PC-3 (cell line): ENCODE data around the gene DLEC1. TPM values are rescaled to one million over a fixed set of nuclear protein-coding genes. Genes with fewer than 3 reads are reported as not detected.

Experiments
- ATAC-seq: fragments of 200-7000 bp; cut with Tn5 transposase; 2 replicates; pipeline ENCODE4 v1.9.1; 2020; ENCODE audit warnings: mild to moderate bottlenecking, moderate library complexity
- BruUV-seq: library from RNA; stranded (reverse); fragments of 400-500 nt; replicated peaks from 2 replicates; lab custom pipeline; 2021; lab: Mats Ljungman, UMichigan
- CTCF ChIA-PET: fragments of 300-600 bp; sonication (Branson Sonifier 250); formaldehyde crosslinking; loops from one replicate; lab custom pipeline; 2022; ENCODE audit warnings: antibody characterized with exemption; lab: Charles Lee
- POLR2A ChIA-PET: fragments of 300-600 bp; sonication (Branson Sonifier 250); formaldehyde crosslinking; loops from one replicate; lab custom pipeline; 2022; ENCODE audit warnings: antibody characterized with exemption; ENCODE audit not compliant: unreplicated experiment; lab: Charles Lee
- DNase-seq: peaks from one replicate; pipeline ENCODE4 v3.0.0-alpha.2; 2015
- H2AFZ ChIP-seq: fragments of 300-600 bp; sonication (generic); 2 replicates; pipeline ENCODE4 v1.6.0; 2016; ENCODE audit warnings: antibody characterized with exemption, low read length
- H3F3A ChIP-seq: fragments of 300-600 bp; sonication (generic); one replicate; pipeline ENCODE4 v1.6.0; 2017; ENCODE audit warnings: antibody characterized with exemption, low read length, control low read depth, mild to moderate bottlenecking; ENCODE audit not compliant: unreplicated experiment
- H3K27ac ChIP-seq: fragments of 300-600 bp; sonication (generic); 2 replicates; pipeline ENCODE4 v1.5.1; 2016; ENCODE audit warnings: mild to moderate bottlenecking, low read length
- H3K27me3 ChIP-seq: fragments of 300-600 bp; sonication (generic); 2 replicates; pipeline ENCODE4 v1.6.1; 2016; ENCODE audit warnings: low read length, mixed read lengths
- H3K36me3 ChIP-seq: fragments of 300-600 bp; sonication (generic); 2 replicates; pipeline ENCODE4 v1.6.1; 2016; ENCODE audit warnings: low read depth, mixed run types, low read length, mixed read lengths
- H3K4me1 ChIP-seq: fragments of 300-600 bp; sonication (generic); 2 replicates; pipeline ENCODE4 v1.5.1; 2016; ENCODE audit warnings: low read length; ENCODE audit not compliant: insufficient read depth
- H3K4me2 ChIP-seq: fragments of 300-600 bp; sonication (generic); 2 replicates; pipeline ENCODE4 v1.6.0; 2016; ENCODE audit warnings: low read length
- H3K4me3 ChIP-seq: fragments of 300-600 bp; sonication (generic); 2 replicates; pipeline ENCODE4 v1.5.1; 2016; ENCODE audit warnings: mild to moderate bottlenecking, low read length, mixed read lengths
- H3K79me2 ChIP-seq: fragments of 300-600 bp; sonication (generic); 2 replicates; pipeline ENCODE4 v1.6.1; 2017; ENCODE audit warnings: low read length, mixed read lengths
- H3K9ac ChIP-seq: fragments of 300-600 bp; sonication (generic); 2 replicates; pipeline ENCODE4 v1.6.0; 2016; ENCODE audit warnings: mild to moderate bottlenecking, low read length
- H3K9me2 ChIP-seq: fragments of 300-600 bp; sonication (generic); replicated peaks from 2 replicates; pipeline ENCODE4 v1.6.1; 2016; ENCODE audit warnings: mixed run types, low read length, mixed read lengths
- H3K9me3 ChIP-seq: fragments of 300-600 bp; sonication (generic); 2 replicates; pipeline ENCODE4 v1.6.1; 2016; ENCODE audit warnings: low read length, mixed read lengths
- H4K20me1 ChIP-seq: fragments of 300-600 bp; sonication (generic); 2 replicates; pipeline ENCODE4 v1.6.1; 2016; ENCODE audit warnings: low read length, mixed read lengths
- CTCF ChIP-seq: fragments of 300-600 bp; sonication (generic); conservative IDR thresholded peaks from 2 replicates; pipeline ENCODE4 v1.5.1; 2017; ENCODE audit warnings: antibody characterized with exemption, low read depth, mild to moderate bottlenecking, low read length
- EZH2 ChIP-seq: fragments of 300-600 bp; sonication (generic); IDR thresholded peaks from one replicate; pipeline ENCODE4 v1.6.1; 2017; ENCODE audit warnings: antibody characterized with exemption, mild to moderate bottlenecking, low read length; ENCODE audit not compliant: unreplicated experiment
- EZH2phosphoT487 ChIP-seq: fragments of 300-600 bp; sonication (generic); IDR thresholded peaks from 2 replicates; pipeline ENCODE4 v1.6.1; 2018; ENCODE audit warnings: mild to moderate bottlenecking, antibody characterized with exemption, low read length, borderline replicate concordance
- intact Hi-C: fragments of 100-400 bp; cut with micrococcal nuclease; formaldehyde crosslinking; loops from 2 replicates; pipeline ENCODE4 v1.9.0; 2023
- total RNA-seq: library from RNA; depleted of rRNA; stranded (reverse); fragments of >200 nt; gene quantifications from 2 replicates; pipeline ENCODE4 v1.2.3, GENCODE V29; 2014

DLEC1 gene
- total RNA-seq, 1 experiment from 2014 or later = not detected

GRCh38 chr3:38083871-38084333 lies 44.9 kb downstream of the DLEC1 start:
- CTCF ChIA-PET = no interaction called here
- POLR2A ChIA-PET = no interaction called here
- Histone ChIP-seq H3K9me3 (no peaks in the 10 kb centered on the region), H2AFZ (no peak overlapping the region), H3K79me2 (no peaks in the 10 kb centered on the region), H3K4me3 (no peak overlapping the region), H3K27ac (no peak overlapping the region), H3K4me2 (no peak overlapping the region), H3K9ac (no peak overlapping the region), H3K27me3 (no peaks in the 10 kb centered on the region), H3K36me3 (no peaks in the 10 kb centered on the region), H3K9me2 (no peaks in the 10 kb centered on the region), H4K20me1 (no peaks in the 10 kb centered on the region), H3K4me1 (no peaks in the 10 kb centered on the region), H3F3A (peaks cover 8% of the 10 kb centered on the region)
- TF ChIP-seq EZH2phosphoT487 = no peak
- no peak for TF ChIP-seq EZH2
- no peak for TF ChIP-seq CTCF
- ATAC-seq (no peak), DNase-seq (no peak)
- intact Hi-C loops = no loop called here
- no TSS peak for BruUV-seq

- Histone ChIP-seq H2AFZ (no peak overlapping the region), H3K9me3 (no peaks in the 10 kb centered on the region), H3F3A (peaks cover 8% of the 10 kb centered on the region), H3K36me3 (no peaks in the 10 kb centered on the region), H3K9me2 (no peaks in the 10 kb centered on the region), H3K9ac (no peak overlapping the region), H3K4me3 (no peak overlapping the region), H4K20me1 (no peaks in the 10 kb centered on the region), H3K4me2 (no peak overlapping the region), H3K27me3 (no peaks in the 10 kb centered on the region), H3K79me2 (no peaks in the 10 kb centered on the region), H3K27ac (no peak overlapping the region), H3K4me1 (no peaks in the 10 kb centered on the region)
- ChIA-PET POLR2A (no interaction called here), CTCF (no interaction called here)
- TF ChIP-seq EZH2phosphoT487 (no peak), EZH2 (no peak), CTCF (no peak)
- DNase-seq (peak; percentile 62), ATAC-seq (peak; percentile 60)
- intact Hi-C loops = no loop called here
- BruUV-seq = no TSS peak
Observed at GRCh38 chr3:38084334-38085310, 45.6 kb downstream of the DLEC1 start.
